Measurements from ENCODE around the gene FRY.

- TF ChIP-seq CTCF (conservative IDR thresholded peaks at IDR 0.05): no peak
- no peak for TF ChIP-seq EZH2 (IDR thresholded peaks at IDR 0.05; ENCODE audit: low read depth)
Observed at GRCh38 chr13:32002873-32003272, 28.7 kb upstream of the FRY start.

All from PC-9 (cell line).